Prostate gland (tissue), 2 donors: ENCODE results near the gene TAS2R19. TPM values are rescaled to one million over a fixed set of nuclear protein-coding genes. Genes with fewer than 3 reads are reported as not detected.
"Not testable (repeated sequence)": the region's sequence is repeated elsewhere in the genome, so short reads cannot be mapped to it uniquely, and the experiment has no call there.

Source experiments
- DNase-seq: peaks from one replicate; pipeline ENCODE4 v3.0.0-alpha.2; 2019; ENCODE audit warnings: low spot score
- H3K27ac ChIP-seq, 2 donors: fragments of 200-600 bp; sonication (generic); 2 replicates each; pipeline ENCODE4 v1.5.1; 2017 to 2019
- H3K27me3 ChIP-seq: fragments of 200-600 bp; sonication (generic); replicated peaks from 2 replicates; pipeline ENCODE4 v1.5.1; 2019; ENCODE audit not compliant: insufficient read depth
- H3K36me3 ChIP-seq, 2 donors: fragments of 200-600 bp; sonication (generic); 1 replicate in 1 of 2; 2 replicates in 1 of 2; pipeline versions ENCODE4 v1.5.1 to v1.8.1; 2017 to 2019
- H3K4me1 ChIP-seq: fragments of 200-600 bp; sonication (generic); replicated peaks from 2 replicates; pipeline ENCODE4 v1.5.1; 2019
- H3K4me3 ChIP-seq, 2 donors: fragments of 200-600 bp; sonication (generic); 2 replicates each; pipeline ENCODE4 v1.5.1; 2017 to 2019
- H3K9me3 ChIP-seq: fragments of 200-600 bp; sonication (generic); 2 replicates; pipeline ENCODE4 v1.5.1; 2017
- CTCF ChIP-seq, 4 experiments: fragments of 200-600 bp in 2 of 4; fragments of 450-650 bp in 2 of 4; sonication (generic) in 2 of 4; IDR thresholded peaks; 1 replicate in 3 of 4; 2 replicates in 1 of 4; pipeline ENCODE4 v1.5.1; 2016 to 2019; ENCODE audit warnings: antibody characterized with exemption in 4 of 4, mild to moderate bottlenecking in 2 of 4, moderate library complexity in 2 of 4
- POLR2A ChIP-seq: fragments of 450-650 bp; IDR thresholded peaks from one replicate; pipeline ENCODE4 v1.6.1; 2016; ENCODE audit warnings: antibody characterized with exemption, mild to moderate bottlenecking
- POLR2AphosphoS5 ChIP-seq: sonication (generic); formaldehyde crosslinking; IDR thresholded peaks from one replicate; pipeline ENCODE4 v1.6.1; 2017; ENCODE audit warnings: antibody characterized with exemption
- WGBS: methylation state at CpG from one replicate; pipeline ENCODE4 v1.1.5; 2018; 5-methylcytosine and 5-hydroxymethylcytosine counted together
- intact Hi-C: fragments of 100-400 bp; cut with DNase I; formaldehyde crosslinking; loops from one replicate; pipeline ENCODE4 v1.14.2; 2022
- total RNA-seq, 2 donors: library from RNA; depleted of rRNA; stranded (reverse); fragments of >200 nt; gene quantifications; one replicate each; pipeline ENCODE4 v1.1.0, GENCODE V29; 2016

Gene TAS2R19
- total RNA-seq, 2 donors from 2014 or later = 1.2 to 6.1 TPM

GRCh38 chr12:11059784-11060183 is 37.4 kb upstream of the TAS2R19 start:
- no peaks in the 10 kb centered on the region for H3K9me3 ChIP-seq
- no peaks in the 10 kb centered on the region for H3K27me3 ChIP-seq
- DNase-seq = no peak
- H3K36me3 ChIP-seq = no peaks in the 10 kb centered on the region
- no peak overlapping the region for H3K4me3 ChIP-seq
- H3K4me1 ChIP-seq = no peaks in the 10 kb centered on the region
- intact Hi-C loops = no loop called here
- TF ChIP-seq POLR2A (no peak), CTCF (IDR thresholded peaks at IDR 0.05) (no peak), POLR2AphosphoS5 (no peak)
- H3K27ac ChIP-seq = no peak overlapping the region

DNA sequence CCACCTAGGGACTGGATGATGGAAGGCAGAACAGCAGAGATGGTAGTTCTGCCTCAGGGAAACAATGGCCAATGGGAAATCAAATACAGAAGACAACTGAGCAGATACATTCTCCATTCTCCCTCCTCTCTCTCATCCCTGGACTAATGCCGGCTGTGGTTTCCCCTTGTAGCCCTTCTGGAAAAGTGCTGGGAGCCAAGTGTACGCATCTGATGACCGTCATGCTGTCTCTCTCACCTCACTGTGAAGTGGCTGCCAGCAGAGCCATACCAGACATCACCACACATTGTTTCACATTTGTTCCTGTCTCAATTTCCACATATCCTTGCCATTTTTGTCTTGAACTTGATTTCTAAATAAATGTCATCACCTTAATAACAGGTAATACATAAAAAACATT is 36.6 kb upstream of the TAS2R19 start:
- Histone ChIP-seq H3K27ac (no peak overlapping the region), H3K36me3 (no peaks in the 10 kb centered on the region), H3K4me3 (no peak overlapping the region), H3K9me3 (no peaks in the 10 kb centered on the region), H3K27me3 (no peaks in the 10 kb centered on the region), H3K4me1 (no peaks in the 10 kb centered on the region)
- DNase-seq = no peak
- TF ChIP-seq POLR2A = no peak
- no peak for TF ChIP-seq POLR2AphosphoS5
- TF ChIP-seq CTCF (IDR thresholded peaks at IDR 0.05) = no peak
- WGBS = 95% methylated on average over 3 of the region's 3 CpGs
- intact Hi-C loops = no loop called here

GRCh38 chr12:11055306-11055705 is 32.9 kb upstream of the TAS2R19 start:
- TF ChIP-seq POLR2AphosphoS5 = no peak
- no peak for TF ChIP-seq POLR2A
- TF ChIP-seq CTCF (IDR thresholded peaks at IDR 0.05) = no peak
- Histone ChIP-seq H3K4me3 (no peak overlapping the region), H3K27me3 (no peaks in the 10 kb centered on the region), H3K36me3 (no peaks in the 10 kb centered on the region), H3K27ac (no peak overlapping the region), H3K9me3 (no peaks in the 10 kb centered on the region), H3K4me1 (no peaks in the 10 kb centered on the region)
- intact Hi-C loops = no loop called here
- no peak for DNase-seq
- 96% methylated on average over 2 of the region's 2 CpGs for WGBS

GRCh38 chr12:11049806-11050531 is 27.5 kb upstream of the TAS2R19 start:
- H3K36me3 ChIP-seq, H3K27ac ChIP-seq, DNase-seq, H3K4me1 ChIP-seq, intact Hi-C loops, H3K9me3 ChIP-seq, H3K27me3 ChIP-seq, H3K4me3 ChIP-seq: not testable (repeated sequence)
- WGBS = 96% methylated on average over 7 of the region's 7 CpGs

- 97% methylated on average over 2 of the region's 2 CpGs for WGBS
- H3K27me3 ChIP-seq, intact Hi-C loops, H3K27ac ChIP-seq, DNase-seq, H3K36me3 ChIP-seq, H3K9me3 ChIP-seq, H3K4me1 ChIP-seq, H3K4me3 ChIP-seq: not testable (repeated sequence)
Measured at GRCh38 chr12:11041366-11041765, 18.9 kb upstream of the TAS2R19 start.

- Histone ChIP-seq H3K27me3 (no peaks in the 10 kb centered on the region), H3K27ac (no peak overlapping the region), H3K36me3 (no peaks in the 10 kb centered on the region), H3K9me3 (no peaks in the 10 kb centered on the region), H3K4me3 (no peak overlapping the region), H3K4me1 (no peaks in the 10 kb centered on the region)
- 89% methylated on average over 1 of the region's 1 CpG for WGBS
- DNase-seq = no peak
- no peak for TF ChIP-seq POLR2AphosphoS5
- intact Hi-C loops = no loop called here
Measured at GRCh38 chr12:11040162-11040561, 17.7 kb upstream of the TAS2R19 start.
